GM12878 (cell line): ENCODE measurements around the gene AMPD3. TPM values are rescaled to one million over a fixed set of nuclear protein-coding genes. Genes with fewer than 3 reads are reported as not detected.
A peak's percentile ranks its signal among the peaks of the same experiment; 100 is the strongest.

Source experiments
- ATAC-seq: fragments of 200-7000 bp; cut with Tn5 transposase; 3 replicates; pipeline ENCODE4 v1.9.1; 2020; ENCODE audit warnings: mild to moderate bottlenecking, moderate library complexity
- BruUV-seq: library from RNA; stranded (reverse); fragments of 400-500 nt; replicated peaks from 2 replicates; lab custom pipeline; 2021; lab: Mats Ljungman, UMichigan
- CTCF ChIA-PET: fragments of 300-600 bp; sonication (Branson Sonifier 250); formaldehyde crosslinking; extraction: SDS; loops from one replicate; lab custom pipeline; 2021; ENCODE audit warnings: inconsistent platforms; lab: Yijun Ruan, JAX
- POLR2A ChIA-PET: fragments of 350-600 bp; formaldehyde crosslinking; extraction: SDS; loops from one replicate; lab custom pipeline; 2021; ENCODE audit warnings: inconsistent platforms; lab: Charles Lee
- RAD21 ChIA-PET: fragments of 300-600 bp; sonication (Branson Sonifier 250); formaldehyde crosslinking; loops from one replicate; lab custom pipeline; 2023; ENCODE audit warnings: antibody characterized with exemption; ENCODE audit not compliant: unreplicated experiment; lab: Charles Lee
- SMC1A ChIA-PET: fragments of 300-600 bp; sonication (Branson Sonifier 250); formaldehyde crosslinking; loops from one replicate; lab custom pipeline; 2023; ENCODE audit not compliant: unreplicated experiment, uncharacterized antibody; lab: Charles Lee
- DNase-seq: peaks from one replicate; pipeline ENCODE4 v3.0.0-alpha.2; 2011; ENCODE audit warnings: low read depth, low spot score
- FAIRE-seq: peaks from 3 replicates; lab custom pipeline; 2011; peaks lifted over from hg19 to GRCh38; lab: Jason Lieb, UNC
- H2AFZ ChIP-seq: 2 replicates; pipeline ENCODE4 v1.6.0; 2011; ENCODE audit warnings: low read depth, low read length, control low read depth; ENCODE audit not compliant: control insufficient read depth
- H3K27ac ChIP-seq: 2 replicates; pipeline ENCODE4 v1.5.1; 2011; ENCODE audit warnings: control low read depth; ENCODE audit not compliant: control insufficient read depth, insufficient read depth
- H3K27me3 ChIP-seq, 2 experiments: replicated peaks in 1 of 2; 2 replicates each; pipeline versions ENCODE4 v1.6.0 to v1.6.1; 2011; ENCODE audit warnings: low read length in 1 of 2; ENCODE audit not compliant: control insufficient read depth in 2 of 2, insufficient read depth in 2 of 2
- H3K36me3 ChIP-seq, 2 experiments: 2 replicates each; pipeline ENCODE4 v1.5.1; 2011; ENCODE audit warnings: low read length in 1 of 2; ENCODE audit not compliant: control insufficient read depth in 2 of 2, insufficient read depth in 2 of 2
- H3K4me1 ChIP-seq: 2 replicates; pipeline ENCODE4 v1.6.1; 2011; ENCODE audit warnings: mild to moderate bottlenecking, low read length, moderate library complexity, mixed read lengths; ENCODE audit not compliant: control insufficient read depth, insufficient read depth
- H3K4me2 ChIP-seq: 2 replicates; pipeline ENCODE4 v1.6.0; 2011; ENCODE audit warnings: control low read depth; ENCODE audit not compliant: control insufficient read depth, insufficient read depth
- H3K4me3 ChIP-seq: fragments of 200-600 bp; sonication (generic); 2 replicates; pipeline ENCODE4 v1.5.1; 2016
- H3K79me2 ChIP-seq: 2 replicates; pipeline ENCODE4 v1.6.0; 2011; ENCODE audit warnings: low read length; ENCODE audit not compliant: control insufficient read depth, insufficient read depth
- H3K9ac ChIP-seq: 2 replicates; pipeline ENCODE4 v1.8.0; 2011; ENCODE audit warnings: low read length, control low read depth, mixed read lengths; ENCODE audit not compliant: control insufficient read depth, insufficient read depth
- H3K9me3 ChIP-seq: replicated peaks from 3 replicates; pipeline ENCODE4 v1.5.1; 2011; ENCODE audit warnings: mild to moderate bottlenecking, low read length; ENCODE audit not compliant: control insufficient read depth, insufficient read depth
- H4K20me1 ChIP-seq: 2 replicates; pipeline ENCODE4 v1.6.0; 2011; ENCODE audit not compliant: control insufficient read depth, insufficient read depth
- BCL11A ChIP-seq: IDR thresholded peaks from 2 replicates; pipeline ENCODE4 v1.6.1; 2011; ENCODE audit warnings: low read depth, low read length
- CHD2 ChIP-seq: IDR thresholded peaks from 2 replicates; pipeline ENCODE4 v1.6.1; 2011; ENCODE audit warnings: low read depth, low read length, improper control_type of control experiment, borderline replicate concordance
- IRF4 ChIP-seq: IDR thresholded peaks from 2 replicates; pipeline ENCODE4 v1.6.1; 2011; ENCODE audit warnings: low read depth, low read length
- JUNB ChIP-seq: IDR thresholded peaks from 2 replicates; pipeline ENCODE4 v1.6.1; 2016; ENCODE audit warnings: antibody characterized with exemption, mild to moderate bottlenecking
- NR2C2 ChIP-seq: IDR thresholded peaks from 2 replicates; pipeline ENCODE4 v1.6.1; 2011; ENCODE audit warnings: borderline replicate concordance, low read depth; ENCODE audit not compliant: control insufficient read depth, insufficient read length
- STAT1 ChIP-seq: fragments of 450-650 bp; conservative IDR thresholded peaks from 2 replicates; pipeline ENCODE4 v1.6.1; 2014; ENCODE audit warnings: antibody characterized with exemption, mild to moderate bottlenecking
- YY1 ChIP-seq: IDR thresholded peaks from 2 replicates; pipeline ENCODE4 v1.6.1; 2011; ENCODE audit warnings: low read depth, mild to moderate bottlenecking, low read length
- ZZZ3 ChIP-seq: IDR thresholded peaks from 2 replicates; pipeline ENCODE4 v1.6.1; 2011; ENCODE audit warnings: low read depth; ENCODE audit not compliant: control insufficient read depth, insufficient read length
- WGBS: methylation state at CpG from one replicate; pipeline ENCODE4 v1.1.6; 2016; ENCODE audit warnings: low lambda C conversion rate; ENCODE audit not compliant: insufficient replicate concordance, insufficient coverage; ENCODE audit errors: missing lambda C conversion rate; 5-methylcytosine and 5-hydroxymethylcytosine counted together
- in situ Hi-C: fragments of 300-500 bp; cut with MboI; formaldehyde crosslinking; loops from 9 replicates; pipeline ENCODE4 v1.14.3; 2018; ENCODE audit warnings: mixed read lengths
- intact Hi-C: fragments of 100-400 bp; cut with micrococcal nuclease; formaldehyde crosslinking; loops from one replicate; pipeline ENCODE4 v1.14.2; 2022; ENCODE audit not compliant: unreplicated experiment
- polyA plus RNA-seq, 11 experiments: library from polyadenylated mRNA; depleted of rRNA in 4 of 11; unstranded in 6 of 11; stranded (reverse) in 5 of 11; fragments of >200 nt; fragmentation: Nextera tagmentation in 4 of 11; fragmentation: Illumina TruSeq in 1 of 11; extraction: Ambion mirVana in 4 of 11; extraction: Trizol in 1 of 11; gene quantifications; 1 replicate in 1 of 11; 2 replicates in 10 of 11; pipeline versions ENCODE4 v1.2.1 to v1.2.3, GENCODE V29; 2011 to 2016; ENCODE audit warnings: inconsistent platforms in 2 of 11, missing spikeins in 2 of 11, low read depth in 1 of 11
- total RNA-seq, 4 experiments: library from RNA; depleted of rRNA in 3 of 4; stranded (reverse); fragments of >200 nt in 3 of 4; fragmentation: Illumina TruSeq in 1 of 4; extraction: Trizol in 1 of 4; gene quantifications; 2 replicates each; pipeline versions ENCODE4 v1.2.1 to v1.2.3, GENCODE V29; 2013 to 2021
- TF ChIP-seq, protein P1 (sequence below), 3 experiments: IDR thresholded peaks in 2 of 3; conservative IDR thresholded peaks in 1 of 3; 2 replicates each; pipeline ENCODE4 v1.5.1; 2011; ENCODE audit warnings: low read depth in 3 of 3, low read length in 3 of 3, mild to moderate bottlenecking in 3 of 3, control low read depth in 2 of 3, moderate library complexity in 2 of 3, inconsistent platforms in 1 of 3, mixed read lengths in 1 of 3; ENCODE audit not compliant: control insufficient read depth in 2 of 3, insufficient read depth in 1 of 3; ENCODE audit errors: extremely low read depth in 1 of 3

AMPD3 gene
- total and polyA plus RNA-seq, 10 of the 15 experiments (the other 5 are each of a cell fraction or from before 2014, with no cell fraction given), result 5.6 to 28.6 (median 15.9) TPM

DNA sequence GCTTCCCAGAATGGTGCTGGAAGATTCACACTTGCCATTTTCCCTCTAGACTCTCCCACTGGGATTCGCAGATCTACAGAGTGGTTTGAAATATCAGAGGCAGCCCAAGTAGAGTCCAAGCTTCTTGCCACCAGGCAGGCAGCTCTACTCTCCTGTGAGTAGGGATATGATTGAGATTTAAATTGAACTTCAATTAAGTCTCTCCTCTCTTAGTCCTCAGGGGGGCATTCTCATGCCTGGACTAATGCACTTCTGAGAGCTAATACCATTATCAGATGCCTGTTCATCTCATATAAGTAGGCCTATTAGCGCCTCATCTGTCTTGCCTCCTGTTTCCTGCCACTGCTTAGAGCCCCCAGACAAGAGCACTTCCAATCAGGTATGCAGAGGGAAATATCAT, 25.5 kb upstream of the AMPD3 start:
- Histone ChIP-seq H3K4me1 (no peaks in the 10 kb centered on the region), H3K9ac (no peak overlapping the region), H2AFZ (no peak overlapping the region), H4K20me1 (no peaks in the 10 kb centered on the region), H3K27ac (no peak overlapping the region), H3K4me3 (no peak overlapping the region), H3K4me2 (no peak overlapping the region), H3K27me3 (no peaks in the 10 kb centered on the region; a peak in 3 of 4 replicates), H3K9me3 (no peaks in the 10 kb centered on the region; the same call in 2 of the 3 replicates), H3K79me2 (no peaks in the 10 kb centered on the region), H3K36me3 (no peaks in the 10 kb centered on the region)
- intact Hi-C loops (no loop called here), in situ Hi-C loops (no loop called here)
- FAIRE-seq (no peak), DNase-seq (no peak), ATAC-seq (peak; percentile 21; the same call in 2 of the 3 replicates)
- POLR2A ChIA-PET, result interaction anchor here (1.1 kb wide), 1 partner anchor 26 kb away, joined by 3 read pairs; the partner anchor contains the start of gene AMPD3
- SMC1A ChIA-PET, result interaction anchor here (1.2 to 4.8 kb wide), 11 partner anchors 11 to 307 kb away, joined by 4 to 25 read pairs (median 5); partner anchors contain the start of genes AMPD3 and RNF141
- WGBS, result 31% methylated on average over 2 of the region's 2 CpGs
- TF ChIP-seq STAT1, result no peak
- TF ChIP-seq, protein P1, sequence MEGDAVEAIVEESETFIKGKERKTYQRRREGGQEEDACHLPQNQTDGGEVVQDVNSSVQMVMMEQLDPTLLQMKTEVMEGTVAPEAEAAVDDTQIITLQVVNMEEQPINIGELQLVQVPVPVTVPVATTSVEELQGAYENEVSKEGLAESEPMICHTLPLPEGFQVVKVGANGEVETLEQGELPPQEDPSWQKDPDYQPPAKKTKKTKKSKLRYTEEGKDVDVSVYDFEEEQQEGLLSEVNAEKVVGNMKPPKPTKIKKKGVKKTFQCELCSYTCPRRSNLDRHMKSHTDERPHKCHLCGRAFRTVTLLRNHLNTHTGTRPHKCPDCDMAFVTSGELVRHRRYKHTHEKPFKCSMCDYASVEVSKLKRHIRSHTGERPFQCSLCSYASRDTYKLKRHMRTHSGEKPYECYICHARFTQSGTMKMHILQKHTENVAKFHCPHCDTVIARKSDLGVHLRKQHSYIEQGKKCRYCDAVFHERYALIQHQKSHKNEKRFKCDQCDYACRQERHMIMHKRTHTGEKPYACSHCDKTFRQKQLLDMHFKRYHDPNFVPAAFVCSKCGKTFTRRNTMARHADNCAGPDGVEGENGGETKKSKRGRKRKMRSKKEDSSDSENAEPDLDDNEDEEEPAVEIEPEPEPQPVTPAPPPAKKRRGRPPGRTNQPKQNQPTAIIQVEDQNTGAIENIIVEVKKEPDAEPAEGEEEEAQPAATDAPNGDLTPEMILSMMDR (IDR thresholded peaks at IDR 0.05 in 2 of 3, conservative IDR thresholded peaks at IDR 0.05 in 1 of 3; ENCODE audit: control insufficient read depth in 2 of 3, extremely low read depth in 1 of 3, insufficient read depth in 1 of 3, low read depth in 3 of 3, low read length in 3 of 3), result 0 out of 6 replicates have a peak, but pooled peaks of 1 of the 3 experiments have one; percentile 6
- CTCF ChIA-PET, result interaction anchor here (0.7 to 3.9 kb wide), 13 partner anchors 8 to 308 kb away, joined by 3 to 17 read pairs (median 4); partner anchors contain the start of gene RNF141
- BruUV-seq, result no TSS peak
- RAD21 ChIA-PET, result interaction anchor here (0.5 to 5.1 kb wide), 9 partner anchors 13 to 413 kb away, joined by 3 to 18 read pairs (median 3); partner anchors contain the start of gene RNF141

DNA sequence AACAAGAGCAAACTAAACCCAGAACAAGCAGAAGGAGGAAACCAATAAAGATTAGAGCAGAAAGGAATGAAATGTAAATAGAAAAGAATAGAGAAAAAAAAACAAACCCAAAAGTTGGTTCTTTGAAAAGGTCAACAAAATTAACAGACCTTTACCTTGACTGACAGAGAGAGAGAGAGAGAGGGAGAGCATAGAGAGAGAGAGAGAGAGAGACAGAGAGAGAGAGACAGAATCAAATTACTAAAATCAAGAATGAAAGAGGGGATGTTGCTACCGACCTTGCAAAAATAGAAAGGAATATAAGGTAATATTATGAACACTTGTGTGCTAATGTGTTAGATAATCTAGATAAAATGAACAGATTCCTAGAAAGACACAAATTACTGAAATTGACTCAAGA, 22.6 kb upstream of the AMPD3 start:
- Histone ChIP-seq H4K20me1 (no peaks in the 10 kb centered on the region), H3K36me3 (no peaks in the 10 kb centered on the region), H3K9me3 (no peaks in the 10 kb centered on the region), H3K27ac (no peak overlapping the region), H3K27me3 (no peaks in the 10 kb centered on the region; a peak in 2 of 4 replicates), H3K4me1 (no peaks in the 10 kb centered on the region), H3K79me2 (no peaks in the 10 kb centered on the region), H3K9ac (no peak overlapping the region)
- no TSS peak for BruUV-seq
- DNase-seq, result no peak
- peak; percentile 49; the same call in 1 of the 2 replicates for TF ChIP-seq JUNB
- no peak for TF ChIP-seq YY1
- TF ChIP-seq CHD2, result no peak
- TF ChIP-seq ZZZ3, result peak; percentile 8
- no peak for TF ChIP-seq NR2C2
- no peak for TF ChIP-seq IRF4
- TF ChIP-seq BCL11A, result no peak
- TF ChIP-seq, all 136 proteins: peak for 2
- RAD21 ChIA-PET, result no interaction called here
- ATAC-seq, result no peak
- H2AFZ ChIP-seq, result no peak overlapping the region
- H3K4me2 ChIP-seq, result no peak overlapping the region
- CTCF ChIA-PET, result no interaction called here
- SMC1A ChIA-PET, result interaction anchor here (1.2 kb wide), 1 partner anchor 19 kb away, joined by 3 read pairs; no protein-coding TSS in a partner anchor
- no peak for FAIRE-seq
- 5% methylated on average over 1 of the region's 1 CpG for WGBS
- in situ Hi-C loops (no loop called here), intact Hi-C loops (no loop called here)
- POLR2A ChIA-PET, result interaction anchor here (0.6 kb wide), 1 partner anchor 14 kb away, joined by 4 read pairs; no protein-coding TSS in a partner anchor
- no peak overlapping the region for H3K4me3 ChIP-seq
